ENCODE measurements around the gene CDH13.

- TF ChIP-seq, protein P1, sequence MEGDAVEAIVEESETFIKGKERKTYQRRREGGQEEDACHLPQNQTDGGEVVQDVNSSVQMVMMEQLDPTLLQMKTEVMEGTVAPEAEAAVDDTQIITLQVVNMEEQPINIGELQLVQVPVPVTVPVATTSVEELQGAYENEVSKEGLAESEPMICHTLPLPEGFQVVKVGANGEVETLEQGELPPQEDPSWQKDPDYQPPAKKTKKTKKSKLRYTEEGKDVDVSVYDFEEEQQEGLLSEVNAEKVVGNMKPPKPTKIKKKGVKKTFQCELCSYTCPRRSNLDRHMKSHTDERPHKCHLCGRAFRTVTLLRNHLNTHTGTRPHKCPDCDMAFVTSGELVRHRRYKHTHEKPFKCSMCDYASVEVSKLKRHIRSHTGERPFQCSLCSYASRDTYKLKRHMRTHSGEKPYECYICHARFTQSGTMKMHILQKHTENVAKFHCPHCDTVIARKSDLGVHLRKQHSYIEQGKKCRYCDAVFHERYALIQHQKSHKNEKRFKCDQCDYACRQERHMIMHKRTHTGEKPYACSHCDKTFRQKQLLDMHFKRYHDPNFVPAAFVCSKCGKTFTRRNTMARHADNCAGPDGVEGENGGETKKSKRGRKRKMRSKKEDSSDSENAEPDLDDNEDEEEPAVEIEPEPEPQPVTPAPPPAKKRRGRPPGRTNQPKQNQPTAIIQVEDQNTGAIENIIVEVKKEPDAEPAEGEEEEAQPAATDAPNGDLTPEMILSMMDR (conservative IDR thresholded peaks at IDR 0.05) = no peak
- no peak for TF ChIP-seq ZFX (IDR thresholded peaks at IDR 0.05)
Observed at GRCh38 chr16:83176802-83177201, 550.0 kb downstream of the CDH13 start.
